DOHH2 (cell line): ENCODE measurements around the gene TTLL8.
A peak's percentile ranks its signal among the peaks of the same experiment; 100 is the strongest.

ENCODE experiments used
- H3F3A ChIP-seq: fragments of 200-600 bp; sonication (generic), shearing (Covaris generic); 2 replicates; pipeline ENCODE4 v1.6.0; 2016; ENCODE audit warnings: antibody characterized with exemption, mild to moderate bottlenecking; ENCODE audit not compliant: control insufficient read depth, insufficient read depth
- H3K27ac ChIP-seq: fragments of 200-600 bp; sonication (generic); 2 replicates; pipeline ENCODE4 v1.5.1; 2014; ENCODE audit warnings: low read depth, mild to moderate bottlenecking, low read length, moderate library complexity
- H3K27me3 ChIP-seq: fragments of 200-600 bp; sonication (generic); 2 replicates; pipeline ENCODE4 v1.6.1; 2014; ENCODE audit warnings: mild to moderate bottlenecking, low read length, mixed read lengths; ENCODE audit not compliant: control insufficient read depth
- H3K36me3 ChIP-seq: fragments of 200-600 bp; sonication (generic); 2 replicates; pipeline ENCODE4 v1.6.1; 2014; ENCODE audit warnings: mild to moderate bottlenecking, low read length, moderate library complexity, mixed read lengths; ENCODE audit not compliant: control insufficient read depth
- H3K4me1 ChIP-seq: fragments of 200-600 bp; sonication (generic); 2 replicates; pipeline ENCODE4 v1.6.1; 2014; ENCODE audit warnings: mild to moderate bottlenecking, low read length, mixed read lengths; ENCODE audit not compliant: control insufficient read depth
- H3K4me2 ChIP-seq: fragments of 200-600 bp; sonication (generic); 2 replicates; pipeline ENCODE4 v1.6.0; 2014; ENCODE audit warnings: mild to moderate bottlenecking, low read length, moderate library complexity
- H3K4me3 ChIP-seq: fragments of 200-600 bp; sonication (generic); 2 replicates; pipeline ENCODE4 v1.5.1; 2014; ENCODE audit warnings: mild to moderate bottlenecking, low read length, mixed read lengths
- H3K79me2 ChIP-seq: fragments of 200-600 bp; sonication (generic); 2 replicates; pipeline ENCODE4 v1.6.1; 2014; ENCODE audit warnings: mild to moderate bottlenecking, low read length, mixed read lengths; ENCODE audit not compliant: control insufficient read depth
- H3K9me2 ChIP-seq: fragments of 200-600 bp; sonication (generic); replicated peaks from 2 replicates; pipeline ENCODE4 v1.6.1; 2014; ENCODE audit warnings: mild to moderate bottlenecking, low read length, mixed read lengths; ENCODE audit not compliant: control insufficient read depth
- H3K9me3 ChIP-seq: fragments of 200-600 bp; sonication (generic); 2 replicates; pipeline ENCODE4 v1.6.1; 2014; ENCODE audit warnings: antibody characterized with exemption, low read length, mixed read lengths; ENCODE audit not compliant: control insufficient read depth, insufficient read depth
- H4K20me1 ChIP-seq: fragments of 200-600 bp; sonication (generic); 2 replicates; pipeline ENCODE4 v1.6.0; 2014; ENCODE audit warnings: low read depth, mild to moderate bottlenecking, antibody characterized with exemption, low read length, moderate library complexity; ENCODE audit not compliant: control insufficient read depth, insufficient read depth
- EZH2phosphoT487 ChIP-seq: fragments of 200-600 bp; sonication (generic); IDR thresholded peaks from 2 replicates; pipeline ENCODE4 v1.6.1; 2017; ENCODE audit warnings: borderline replicate concordance, mild to moderate bottlenecking, antibody characterized with exemption, low read length, moderate library complexity, mixed read lengths
- TF ChIP-seq, protein P1 (sequence below): fragments of 200-600 bp; sonication (generic); IDR thresholded peaks from one replicate; pipeline ENCODE4 v1.5.1; 2014; ENCODE audit warnings: antibody characterized with exemption, mild to moderate bottlenecking, low read depth, low read length; ENCODE audit not compliant: poor library complexity, severe bottlenecking

Gene TTLL8

DNA sequence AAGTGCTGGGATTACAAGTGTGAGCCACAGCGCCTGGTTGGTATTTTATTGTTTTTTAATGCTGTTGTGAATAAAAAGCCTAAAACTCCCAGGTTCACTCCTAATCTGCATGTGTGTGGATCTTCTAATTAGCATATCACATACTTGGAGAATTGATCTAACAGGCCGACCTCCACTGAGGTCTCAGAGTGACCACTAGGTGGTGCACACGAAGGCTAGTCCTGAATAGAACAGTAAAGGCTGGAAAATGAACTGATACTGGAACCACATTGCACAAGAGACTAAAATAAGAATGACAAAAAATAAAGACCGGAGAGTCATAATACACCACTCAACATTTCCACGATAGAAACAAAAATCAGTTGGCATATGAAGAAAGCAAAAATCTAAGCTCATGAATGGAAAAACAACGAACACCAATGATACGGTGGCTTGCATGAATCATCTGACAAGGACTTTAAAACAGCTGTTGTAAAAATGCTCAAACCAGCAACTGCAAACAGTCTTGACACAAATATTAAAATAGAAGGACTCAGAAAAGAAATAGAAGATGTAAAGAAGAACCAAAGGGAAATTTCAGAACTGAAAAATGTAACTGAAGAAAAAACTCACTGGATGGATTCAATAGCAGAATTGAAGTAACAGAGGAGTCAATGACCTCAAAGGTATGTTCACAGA lies 78.4 kb downstream of the TTLL8 start:
- H3K27me3 ChIP-seq = no peaks in the 10 kb centered on the region
- peaks cover 23% of the 10 kb centered on the region for H3K4me1 ChIP-seq
- no peaks in the 10 kb centered on the region for H3K79me2 ChIP-seq
- H3K36me3 ChIP-seq = no peaks in the 10 kb centered on the region
- H3K9me3 ChIP-seq = no peaks in the 10 kb centered on the region
- peaks cover 27% of the 10 kb centered on the region for H3F3A ChIP-seq
- no peak overlapping the region for H3K4me3 ChIP-seq
- no peak overlapping the region for H3K27ac ChIP-seq
- H3K4me2 ChIP-seq = no peak overlapping the region
- TF ChIP-seq, protein P1, sequence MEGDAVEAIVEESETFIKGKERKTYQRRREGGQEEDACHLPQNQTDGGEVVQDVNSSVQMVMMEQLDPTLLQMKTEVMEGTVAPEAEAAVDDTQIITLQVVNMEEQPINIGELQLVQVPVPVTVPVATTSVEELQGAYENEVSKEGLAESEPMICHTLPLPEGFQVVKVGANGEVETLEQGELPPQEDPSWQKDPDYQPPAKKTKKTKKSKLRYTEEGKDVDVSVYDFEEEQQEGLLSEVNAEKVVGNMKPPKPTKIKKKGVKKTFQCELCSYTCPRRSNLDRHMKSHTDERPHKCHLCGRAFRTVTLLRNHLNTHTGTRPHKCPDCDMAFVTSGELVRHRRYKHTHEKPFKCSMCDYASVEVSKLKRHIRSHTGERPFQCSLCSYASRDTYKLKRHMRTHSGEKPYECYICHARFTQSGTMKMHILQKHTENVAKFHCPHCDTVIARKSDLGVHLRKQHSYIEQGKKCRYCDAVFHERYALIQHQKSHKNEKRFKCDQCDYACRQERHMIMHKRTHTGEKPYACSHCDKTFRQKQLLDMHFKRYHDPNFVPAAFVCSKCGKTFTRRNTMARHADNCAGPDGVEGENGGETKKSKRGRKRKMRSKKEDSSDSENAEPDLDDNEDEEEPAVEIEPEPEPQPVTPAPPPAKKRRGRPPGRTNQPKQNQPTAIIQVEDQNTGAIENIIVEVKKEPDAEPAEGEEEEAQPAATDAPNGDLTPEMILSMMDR = peak; percentile 87
- TF ChIP-seq EZH2phosphoT487 = no peak
- H4K20me1 ChIP-seq = no peaks in the 10 kb centered on the region
- H3K9me2 ChIP-seq = no peaks in the 10 kb centered on the region

DNA sequence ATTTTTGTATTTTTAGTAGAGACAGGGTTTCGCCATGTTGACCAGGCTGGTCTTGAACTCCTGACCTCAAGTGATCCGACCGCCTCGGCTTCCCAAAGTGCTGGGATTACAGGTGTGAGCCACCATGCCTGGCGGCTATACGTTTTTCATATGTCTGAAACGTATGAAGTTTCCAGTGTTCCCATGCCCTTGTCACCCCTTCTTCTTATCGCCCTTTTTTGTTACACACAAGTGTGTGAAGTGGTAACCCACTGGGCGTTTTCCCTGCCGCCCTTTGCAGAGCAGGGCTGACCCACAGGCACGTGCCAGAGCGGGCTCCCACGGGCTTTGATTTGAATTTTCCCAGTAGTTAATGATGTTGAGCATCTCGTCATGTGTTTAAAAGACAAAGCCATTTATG lies 80.5 kb downstream of the TTLL8 start:
- no peaks in the 10 kb centered on the region for H4K20me1 ChIP-seq
- H3K9me2 ChIP-seq = no peaks in the 10 kb centered on the region
- TF ChIP-seq, protein P1 = no peak
- no peak for TF ChIP-seq EZH2phosphoT487
- H3K4me2 ChIP-seq = no peak overlapping the region
- H3K36me3 ChIP-seq = no peaks in the 10 kb centered on the region
- H3F3A ChIP-seq = peaks cover 34% of the 10 kb centered on the region
- H3K4me1 ChIP-seq = peaks cover 32% of the 10 kb centered on the region
- H3K9me3 ChIP-seq = peaks cover 6% of the 10 kb centered on the region; the same call in 1 of the 2 replicates
- no peaks in the 10 kb centered on the region for H3K79me2 ChIP-seq
- no peak overlapping the region for H3K4me3 ChIP-seq
- H3K27me3 ChIP-seq = no peaks in the 10 kb centered on the region; the same call in 1 of the 2 replicates
- H3K27ac ChIP-seq = no peak overlapping the region

DNA sequence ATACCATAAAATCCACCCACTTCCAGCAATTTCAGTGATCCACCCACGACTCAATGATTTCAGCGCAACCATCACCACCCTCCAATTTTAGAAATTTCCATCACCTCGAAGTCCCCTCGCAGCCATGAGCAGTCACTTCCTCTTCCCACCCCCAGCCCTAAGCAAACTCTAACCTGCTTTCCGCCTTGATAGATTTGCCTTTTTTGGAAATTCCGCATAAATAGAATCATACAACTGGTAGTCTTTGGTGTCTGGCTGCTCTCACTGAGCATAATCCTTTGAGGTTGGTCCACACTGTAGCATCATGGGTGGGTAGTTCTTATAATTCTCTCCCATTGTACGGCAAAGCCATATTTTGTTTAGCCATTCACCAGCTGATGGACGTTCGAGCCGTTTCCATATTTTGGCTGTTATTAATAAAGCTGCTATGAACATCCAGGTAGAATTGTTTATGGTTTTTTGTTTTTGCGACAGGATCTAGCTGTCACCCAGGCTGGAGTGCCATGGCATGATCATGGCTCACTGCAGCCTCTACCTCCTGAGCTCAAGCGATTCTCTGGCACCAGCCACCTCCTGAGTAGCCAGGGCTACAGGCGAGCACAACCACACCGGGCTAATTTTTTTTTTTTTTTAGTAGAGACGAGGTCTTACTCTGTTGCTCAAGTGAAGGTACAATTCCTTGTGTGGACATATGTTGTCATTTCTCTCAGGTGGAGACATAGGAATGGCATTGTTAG lies 81.5 kb downstream of the TTLL8 start:
- no peak overlapping the region for H3K4me3 ChIP-seq
- 0 out of 2 replicates have a peak overlapping the region, but pooled peaks have one; percentile 7 for H3K27ac ChIP-seq
- H3K4me2 ChIP-seq = peak overlapping the region; percentile 9
- no peaks in the 10 kb centered on the region for H3K79me2 ChIP-seq
- peaks cover 34% of the 10 kb centered on the region for H3F3A ChIP-seq
- no peaks in the 10 kb centered on the region for H3K36me3 ChIP-seq
- H3K9me3 ChIP-seq = peaks cover 6% of the 10 kb centered on the region; the same call in 1 of the 2 replicates
- H4K20me1 ChIP-seq = no peaks in the 10 kb centered on the region
- TF ChIP-seq, protein P1 = no peak
- no peak for TF ChIP-seq EZH2phosphoT487
- H3K27me3 ChIP-seq = no peaks in the 10 kb centered on the region; the same call in 1 of the 2 replicates
- H3K4me1 ChIP-seq = peaks cover 36% of the 10 kb centered on the region
- no peaks in the 10 kb centered on the region for H3K9me2 ChIP-seq
